ENCODE data around the gene CUEDC2.

The CUEDC2 gene, protein sequence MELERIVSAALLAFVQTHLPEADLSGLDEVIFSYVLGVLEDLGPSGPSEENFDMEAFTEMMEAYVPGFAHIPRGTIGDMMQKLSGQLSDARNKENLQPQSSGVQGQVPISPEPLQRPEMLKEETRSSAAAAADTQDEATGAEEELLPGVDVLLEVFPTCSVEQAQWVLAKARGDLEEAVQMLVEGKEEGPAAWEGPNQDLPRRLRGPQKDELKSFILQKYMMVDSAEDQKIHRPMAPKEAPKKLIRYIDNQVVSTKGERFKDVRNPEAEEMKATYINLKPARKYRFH
- total RNA-seq, result 13.2 to 17.5 (median 16.7) reads per million in 3 donors

DNA sequence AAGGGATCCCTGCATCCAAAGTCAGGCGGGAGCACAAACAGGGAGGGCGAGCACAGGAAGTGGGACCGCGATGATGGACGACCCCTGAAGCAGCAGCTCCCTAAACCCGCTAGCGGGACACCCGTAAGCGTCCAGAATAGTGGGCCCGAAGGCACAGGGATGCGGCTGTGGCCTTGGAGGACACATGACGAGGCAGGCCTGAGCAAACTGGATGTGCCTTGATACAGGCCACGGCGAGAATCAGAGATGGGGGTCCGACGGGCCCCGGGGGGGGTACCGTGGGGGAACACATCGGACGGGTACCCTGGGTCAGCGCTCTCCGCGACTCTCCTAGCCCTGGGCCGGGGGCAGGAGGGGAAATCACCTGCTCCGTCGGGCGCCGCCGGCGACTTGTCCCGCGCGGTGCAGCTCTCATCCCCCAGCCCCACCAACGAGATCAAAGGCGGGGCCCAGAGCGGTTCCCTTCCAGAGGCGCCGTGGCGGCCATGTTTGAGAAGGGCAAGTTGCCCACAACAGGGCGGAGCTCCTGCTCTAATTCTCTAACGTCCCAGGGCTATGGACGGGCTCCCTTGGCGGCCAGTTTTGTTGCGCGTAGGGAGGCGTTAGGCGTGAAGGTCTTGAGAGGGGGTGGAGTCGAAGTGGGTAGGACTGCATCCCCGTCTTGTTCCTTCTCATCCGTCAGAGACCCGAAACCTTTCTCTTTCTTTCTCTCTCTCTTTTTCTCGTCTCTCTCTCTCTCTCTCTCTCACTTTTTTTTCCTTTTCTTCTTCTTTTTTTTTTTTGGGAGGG is at the start of gene CUEDC2:
TSS of gene CUEDC2 (minus strand) at position 413 of the 789 bp plus-strand sequence. CDS start 7,386 bp downstream, outside the sequence.
- H3K9me3 ChIP-seq (ENCODE audit: control insufficient read depth, low read length), result no peaks in the 10 kb centered on the region
- H3K4me3 ChIP-seq (ENCODE audit: insufficient read depth, low read depth, low read length, poor library complexity, severe bottlenecking), result peak within 1 kb of the TSS; percentile 95
- H3K27ac ChIP-seq (ENCODE audit: insufficient read depth, low read length, poor library complexity, severe bottlenecking), result peak within 1 kb of the TSS; percentile 75
- no peaks in the 10 kb centered on the region for H3K36me3 ChIP-seq (ENCODE audit: control insufficient read depth, insufficient read depth, low read length)
- DNase-seq, result peak; percentile 88 to 93 (median 93)
- peaks cover 44% of the 10 kb centered on the region for H3K4me1 ChIP-seq (ENCODE audit: control insufficient read depth, insufficient read depth, low read length, poor library complexity, severe bottlenecking)
- no peaks in the 10 kb centered on the region for H3K27me3 ChIP-seq (replicated peaks; ENCODE audit: control insufficient read depth, insufficient read depth, low read length, poor library complexity, severe bottlenecking)

DNA sequence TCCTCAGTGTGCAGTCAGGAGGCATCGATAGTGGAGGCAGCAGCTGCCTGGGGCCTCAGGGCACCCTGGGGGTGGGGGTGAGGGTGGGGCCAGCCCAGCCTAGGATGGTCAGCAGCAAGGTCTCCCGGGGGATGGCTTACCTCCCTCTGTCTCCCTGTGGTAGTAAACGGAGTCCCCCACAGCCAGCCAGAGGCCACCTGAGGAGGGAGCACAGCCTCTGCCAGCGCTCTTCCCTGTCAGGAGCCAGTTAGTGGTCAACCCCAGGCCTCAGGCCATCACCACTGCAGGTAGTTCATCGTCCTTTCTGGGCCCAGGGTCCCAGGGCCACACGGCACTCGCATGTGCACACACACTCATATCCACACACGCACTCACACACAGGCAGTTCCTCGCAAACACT is 48.0 kb upstream of the CUEDC2 start:
- H3K27ac ChIP-seq (ENCODE audit: insufficient read depth, low read length, poor library complexity, severe bottlenecking), result no peak overlapping the region

DNA sequence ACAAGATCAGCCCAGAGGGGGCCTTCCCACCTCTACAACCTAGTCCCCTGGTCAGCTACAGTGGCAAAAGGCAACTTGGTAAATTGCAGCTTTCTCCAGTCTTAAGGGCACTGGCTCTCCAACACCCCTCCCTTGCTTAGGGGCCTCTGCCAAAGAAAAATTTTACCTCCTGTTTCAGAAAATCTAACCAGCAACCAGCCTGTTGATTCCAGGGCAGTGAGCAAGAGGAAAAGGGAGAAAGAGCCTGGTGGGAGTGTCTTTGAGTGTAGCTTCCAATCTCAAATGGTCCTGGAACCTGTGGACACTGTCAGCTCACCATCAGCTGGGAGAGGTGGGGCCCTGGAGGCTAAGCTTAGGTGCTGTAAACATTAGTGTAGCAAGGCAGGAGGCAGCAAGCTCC is 47.3 kb upstream of the CUEDC2 start:
- Histone ChIP-seq H3K9me3 (ENCODE audit: control insufficient read depth, low read length) (no peaks in the 10 kb centered on the region), H3K4me3 (ENCODE audit: insufficient read depth, low read depth, low read length, poor library complexity, severe bottlenecking) (no peak overlapping the region), H3K27me3 (replicated peaks; ENCODE audit: control insufficient read depth, insufficient read depth, low read length, poor library complexity, severe bottlenecking) (no peaks in the 10 kb centered on the region), H3K4me1 (ENCODE audit: control insufficient read depth, insufficient read depth, low read length, poor library complexity, severe bottlenecking) (no peaks in the 10 kb centered on the region), H3K36me3 (ENCODE audit: control insufficient read depth, insufficient read depth, low read length) (peaks cover 51% of the 10 kb centered on the region), H3K27ac (ENCODE audit: insufficient read depth, low read length, poor library complexity, severe bottlenecking) (no peak overlapping the region)
- DNase-seq, result no peak

More for the DNA sequence above, 48.0 kb upstream of the CUEDC2 start:
- H3K4me3 ChIP-seq (ENCODE audit: insufficient read depth, low read depth, low read length, poor library complexity, severe bottlenecking), result no peak overlapping the region
- no peaks in the 10 kb centered on the region for H3K4me1 ChIP-seq (ENCODE audit: control insufficient read depth, insufficient read depth, low read length, poor library complexity, severe bottlenecking)
- H3K9me3 ChIP-seq (ENCODE audit: control insufficient read depth, low read length), result no peaks in the 10 kb centered on the region
- no peaks in the 10 kb centered on the region for H3K27me3 ChIP-seq (replicated peaks; ENCODE audit: control insufficient read depth, insufficient read depth, low read length, poor library complexity, severe bottlenecking)
- peaks cover 58% of the 10 kb centered on the region for H3K36me3 ChIP-seq (ENCODE audit: control insufficient read depth, insufficient read depth, low read length)
- no peak for DNase-seq

DNA sequence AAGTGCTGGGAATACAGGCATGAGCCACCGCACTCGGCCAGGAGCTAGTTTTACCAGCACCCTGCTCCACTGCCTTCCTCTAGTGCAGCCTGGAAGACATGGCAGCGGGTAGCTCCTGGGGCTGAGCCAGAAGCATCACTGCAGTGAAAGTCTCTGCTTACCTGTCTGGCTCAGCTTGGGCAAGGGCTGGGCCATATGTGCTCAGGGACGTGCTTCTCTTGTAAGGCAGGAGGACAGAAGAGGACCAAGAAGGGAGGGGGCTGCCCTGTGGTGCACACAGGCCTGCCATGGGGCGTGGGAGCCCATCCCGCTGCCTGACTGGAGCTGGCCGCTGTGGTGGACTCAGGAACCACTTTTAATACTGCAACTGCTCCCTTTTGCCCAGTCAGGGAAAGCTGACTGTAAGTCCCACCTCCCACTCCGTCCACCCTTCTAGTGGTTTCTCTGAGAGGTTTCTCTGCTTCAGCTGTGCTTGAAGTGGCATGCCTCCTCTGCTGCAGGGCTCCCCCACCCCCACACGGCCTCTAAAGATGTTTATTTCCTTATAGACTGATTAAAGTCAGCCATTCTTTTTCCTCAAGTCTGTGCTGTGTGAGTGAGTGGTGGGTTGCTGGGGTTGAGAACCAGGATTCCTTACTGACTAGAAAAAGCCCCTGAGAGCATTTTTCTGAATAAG is 44.2 kb upstream of the CUEDC2 start:
- no peaks in the 10 kb centered on the region for H3K9me3 ChIP-seq (ENCODE audit: control insufficient read depth, low read length)
- H3K36me3 ChIP-seq (ENCODE audit: control insufficient read depth, insufficient read depth, low read length), result peaks cover 21% of the 10 kb centered on the region
- peaks cover 13% of the 10 kb centered on the region for H3K4me1 ChIP-seq (ENCODE audit: control insufficient read depth, insufficient read depth, low read length, poor library complexity, severe bottlenecking)
- no peak for DNase-seq
- H3K27me3 ChIP-seq (replicated peaks; ENCODE audit: control insufficient read depth, insufficient read depth, low read length, poor library complexity, severe bottlenecking), result no peaks in the 10 kb centered on the region
- H3K27ac ChIP-seq (ENCODE audit: insufficient read depth, low read length, poor library complexity, severe bottlenecking), result no peak overlapping the region
- H3K4me3 ChIP-seq (ENCODE audit: insufficient read depth, low read depth, low read length, poor library complexity, severe bottlenecking), result no peak overlapping the region

DNA sequence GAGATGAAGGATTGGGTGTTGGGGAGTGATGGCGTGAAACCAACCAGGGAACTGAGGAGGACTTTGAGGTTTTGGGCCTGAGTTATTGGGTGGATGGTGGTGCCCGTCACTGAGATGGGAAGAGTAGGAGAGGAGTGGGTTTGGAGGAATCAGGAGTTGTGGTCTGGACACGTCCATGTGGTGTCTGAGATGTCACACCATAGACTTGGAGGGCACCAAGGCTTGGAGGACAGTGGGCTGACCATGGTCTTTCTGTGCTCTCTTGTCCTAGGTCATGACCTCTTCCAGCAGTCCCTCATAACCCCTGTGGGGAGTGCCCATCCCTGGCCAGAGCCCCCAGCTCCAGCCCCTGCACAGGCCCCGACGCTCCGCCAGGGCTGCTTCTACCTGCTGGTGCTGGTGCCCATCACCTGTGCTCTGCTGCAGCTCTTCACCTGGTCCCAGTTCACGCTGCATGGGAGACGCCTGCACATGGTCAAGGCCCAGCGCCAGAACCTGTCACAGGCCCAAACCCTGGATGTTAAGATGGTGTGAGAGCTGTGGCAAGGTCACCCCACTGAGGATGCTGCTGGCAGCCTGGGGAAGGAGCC is 43.2 kb upstream of the CUEDC2 start:
- Histone ChIP-seq H3K27me3 (replicated peaks; ENCODE audit: control insufficient read depth, insufficient read depth, low read length, poor library complexity, severe bottlenecking) (no peaks in the 10 kb centered on the region), H3K4me1 (ENCODE audit: control insufficient read depth, insufficient read depth, low read length, poor library complexity, severe bottlenecking) (peaks cover 13% of the 10 kb centered on the region), H3K27ac (ENCODE audit: insufficient read depth, low read length, poor library complexity, severe bottlenecking) (no peak overlapping the region), H3K4me3 (ENCODE audit: insufficient read depth, low read depth, low read length, poor library complexity, severe bottlenecking) (no peak overlapping the region), H3K36me3 (ENCODE audit: control insufficient read depth, insufficient read depth, low read length) (peaks cover 10% of the 10 kb centered on the region), H3K9me3 (ENCODE audit: control insufficient read depth, low read length) (no peaks in the 10 kb centered on the region)
- DNase-seq, result no peak

- H3K4me1 ChIP-seq (ENCODE audit: control insufficient read depth, insufficient read depth, low read length, poor library complexity, severe bottlenecking), result peaks cover 13% of the 10 kb centered on the region
- DNase-seq, result no peak
- no peaks in the 10 kb centered on the region for H3K27me3 ChIP-seq (replicated peaks; ENCODE audit: control insufficient read depth, insufficient read depth, low read length, poor library complexity, severe bottlenecking)
- no peaks in the 10 kb centered on the region for H3K9me3 ChIP-seq (ENCODE audit: control insufficient read depth, low read length)
- H3K27ac ChIP-seq (ENCODE audit: insufficient read depth, low read length, poor library complexity, severe bottlenecking), result no peak overlapping the region
- no peaks in the 10 kb centered on the region for H3K36me3 ChIP-seq (ENCODE audit: control insufficient read depth, insufficient read depth, low read length)
- H3K4me3 ChIP-seq (ENCODE audit: insufficient read depth, low read depth, low read length, poor library complexity, severe bottlenecking), result no peak overlapping the region
Observed at GRCh38 chr10:102473445-102474331, 41.3 kb upstream of the CUEDC2 start.

DNA sequence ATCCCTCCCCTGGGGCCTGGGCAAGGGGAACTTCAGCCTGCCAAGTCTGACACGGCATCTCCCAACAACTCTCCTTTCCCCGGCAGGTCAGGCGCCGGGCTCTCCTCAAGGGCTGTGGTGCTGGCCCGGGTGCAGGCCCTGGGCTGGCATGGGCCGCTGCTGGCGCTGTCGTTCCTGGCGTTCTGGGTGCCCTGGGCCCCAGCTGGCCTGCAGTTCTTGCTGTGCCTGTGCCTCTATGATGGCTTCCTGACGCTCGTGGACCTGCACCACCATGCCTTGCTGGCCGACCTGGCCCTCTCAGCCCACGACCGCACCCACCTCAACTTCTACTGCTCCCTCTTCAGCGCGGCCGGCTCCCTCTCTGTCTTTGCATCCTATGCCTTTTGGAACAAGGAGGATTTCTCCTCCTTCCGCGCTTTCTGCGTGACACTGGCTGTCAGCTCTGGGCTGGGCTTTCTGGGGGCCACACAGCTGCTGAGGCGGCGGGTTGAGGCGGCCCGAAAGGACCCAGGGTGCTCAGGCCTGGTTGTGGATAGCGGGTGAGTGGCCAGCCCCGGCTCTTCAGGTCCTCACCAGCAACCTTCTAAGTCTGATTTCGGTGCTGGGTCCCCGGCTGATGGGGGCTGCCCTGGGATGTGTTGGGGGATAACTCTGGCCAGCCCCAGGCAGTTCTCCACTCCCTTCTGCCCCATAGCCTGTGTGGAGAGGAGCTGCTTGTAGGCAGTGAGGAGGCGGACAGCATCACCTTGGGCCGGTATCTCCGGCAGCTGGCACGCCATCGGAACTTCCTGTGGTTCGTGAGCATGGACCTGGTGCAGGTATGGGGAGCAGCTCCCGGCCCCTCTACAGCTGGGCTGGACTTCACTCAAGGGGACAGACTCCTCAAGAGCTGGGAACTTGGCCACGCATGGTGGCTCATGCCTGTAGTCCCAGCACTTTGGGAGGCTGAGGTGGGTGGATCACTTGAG is 38.5 kb upstream of the CUEDC2 start:
- DNase-seq, result no peak
- no peak overlapping the region for H3K27ac ChIP-seq (ENCODE audit: insufficient read depth, low read length, poor library complexity, severe bottlenecking)
- H3K4me3 ChIP-seq (ENCODE audit: insufficient read depth, low read depth, low read length, poor library complexity, severe bottlenecking), result no peak overlapping the region
- no peaks in the 10 kb centered on the region for H3K9me3 ChIP-seq (ENCODE audit: control insufficient read depth, low read length)
- no peaks in the 10 kb centered on the region for H3K36me3 ChIP-seq (ENCODE audit: control insufficient read depth, insufficient read depth, low read length)
- H3K27me3 ChIP-seq (replicated peaks; ENCODE audit: control insufficient read depth, insufficient read depth, low read length, poor library complexity, severe bottlenecking), result no peaks in the 10 kb centered on the region
- H3K4me1 ChIP-seq (ENCODE audit: control insufficient read depth, insufficient read depth, low read length, poor library complexity, severe bottlenecking), result peaks cover 13% of the 10 kb centered on the region

DNA sequence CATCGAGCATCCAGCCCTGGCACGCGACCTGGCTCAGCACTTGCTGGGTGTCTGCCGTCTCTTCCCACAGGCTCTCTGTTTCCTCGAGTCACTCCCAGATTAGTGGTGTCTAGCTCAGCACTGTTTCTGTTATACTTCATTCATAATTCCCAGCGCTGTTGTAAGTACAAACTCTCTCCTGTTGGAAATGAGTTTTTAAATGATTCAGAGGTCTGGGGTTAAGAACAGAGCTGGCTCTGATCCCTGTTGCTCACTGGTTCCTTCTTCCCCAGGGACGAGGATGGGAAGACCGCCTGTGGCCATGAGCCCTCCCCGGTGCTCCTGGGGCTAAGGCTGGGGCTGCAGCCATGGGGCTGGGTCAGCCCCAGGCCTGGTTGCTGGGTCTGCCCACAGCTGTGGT is 36.3 kb upstream of the CUEDC2 start:
- Histone ChIP-seq H3K9me3 (ENCODE audit: control insufficient read depth, low read length) (no peaks in the 10 kb centered on the region), H3K4me3 (ENCODE audit: insufficient read depth, low read depth, low read length, poor library complexity, severe bottlenecking) (no peak overlapping the region), H3K4me1 (ENCODE audit: control insufficient read depth, insufficient read depth, low read length, poor library complexity, severe bottlenecking) (peaks cover 13% of the 10 kb centered on the region), H3K27ac (ENCODE audit: insufficient read depth, low read length, poor library complexity, severe bottlenecking) (no peak overlapping the region), H3K27me3 (replicated peaks; ENCODE audit: control insufficient read depth, insufficient read depth, low read length, poor library complexity, severe bottlenecking) (no peaks in the 10 kb centered on the region), H3K36me3 (ENCODE audit: control insufficient read depth, insufficient read depth, low read length) (no peaks in the 10 kb centered on the region)
- DNase-seq, result no peak

All from effector memory CD4-positive, alpha-beta T cell (primary cell).